B cell (primary cell): Measurements from ENCODE around the gene GDPD2. TPM values are rescaled to one million over a fixed set of nuclear protein-coding genes. Genes with fewer than 3 reads are reported as not detected.
A peak's percentile ranks its signal among the peaks of the same experiment; 100 is the strongest.

Experiments used
- ATAC-seq: fragments of 200-7000 bp; cut with Tn5 transposase; one replicate; pipeline ENCODE4 v1.10.0; 2021; ENCODE audit warnings: low read depth, mild to moderate bottlenecking, moderate number of reproducible peaks, moderate library complexity
- CTCF ChIA-PET: fragments of 350-600 bp; sonication (Branson Sonifier 250); formaldehyde crosslinking; loops from one replicate; lab custom pipeline; 2021; ENCODE audit warnings: antibody characterized with exemption, inconsistent platforms; lab: Charles Lee
- POLR2A ChIA-PET: fragments of 350-600 bp; sonication (Branson Sonifier 250); formaldehyde crosslinking; loops from one replicate; lab custom pipeline; 2021; ENCODE audit warnings: antibody characterized with exemption; lab: Charles Lee
- DNase-seq: peaks from one replicate; pipeline ENCODE4 v3.0.0; 2013
- H2AFZ ChIP-seq: 2 replicates; pipeline ENCODE4 v1.6.1; 2012; ENCODE audit warnings: mild to moderate bottlenecking, low read depth, low read length; ENCODE audit not compliant: insufficient read depth, poor library complexity, severe bottlenecking
- H3K27ac ChIP-seq, 2 donors: 1 replicate in 1 of 2; 2 replicates in 1 of 2; pipeline ENCODE4 v1.5.1; 2012 to 2013; ENCODE audit warnings: low read length in 2 of 2, mild to moderate bottlenecking in 2 of 2, moderate library complexity in 1 of 2
- H3K27me3 ChIP-seq, 4 experiments: fragments of 200-600 bp in 1 of 4; sonication (generic) in 1 of 4; replicated peaks in 1 of 4; 1 replicate in 2 of 4; 2 replicates in 2 of 4; pipeline versions ENCODE4 v1.6.1 to v1.7.0; 2013 to 2016; ENCODE audit warnings: low read length in 3 of 4, mild to moderate bottlenecking in 2 of 4, mixed read lengths in 1 of 4, moderate library complexity in 1 of 4; ENCODE audit not compliant: insufficient read depth in 4 of 4, control insufficient read depth in 3 of 4; ENCODE audit errors: control extremely low read depth in 1 of 4
- H3K36me3 ChIP-seq, 2 experiments: replicated peaks in 1 of 2; 1 replicate in 1 of 2; 2 replicates in 1 of 2; pipeline versions ENCODE4 v1.6.1 to v1.7.1; 2013; ENCODE audit warnings: low read length in 1 of 2; ENCODE audit not compliant: insufficient read depth in 2 of 2, control insufficient read depth in 1 of 2; ENCODE audit errors: control extremely low read depth in 1 of 2, extremely low read depth in 1 of 2
- H3K4me1 ChIP-seq, 2 donors: fragments of 200-600 bp in 1 of 2; sonication (generic) in 1 of 2; 1 replicate in 1 of 2; 2 replicates in 1 of 2; pipeline versions ENCODE4 v1.5.1 to v1.6.1; 2013 to 2017; ENCODE audit warnings: low read length in 2 of 2; ENCODE audit not compliant: control insufficient read depth in 2 of 2, insufficient read depth in 2 of 2
- H3K4me2 ChIP-seq: replicated peaks from 2 replicates; pipeline ENCODE3; 2012; ENCODE audit warnings: mild to moderate bottlenecking, low read depth, low read length; ENCODE audit not compliant: poor library complexity, severe bottlenecking
- H3K4me3 ChIP-seq, 5 experiments: fragments of 200-600 bp in 1 of 5; sonication (generic) in 1 of 5; 1 replicate in 3 of 5; 2 replicates in 2 of 5; pipeline versions ENCODE4 v1.5.1 to v1.7.0; 2011 to 2016; ENCODE audit warnings: low read length in 4 of 5, mild to moderate bottlenecking in 4 of 5, low read depth in 2 of 5, control low read depth in 1 of 5, moderate library complexity in 1 of 5; ENCODE audit not compliant: insufficient read depth in 1 of 5; ENCODE audit errors: control extremely low read depth in 1 of 5, extremely low read depth in 1 of 5
- H3K79me2 ChIP-seq: fragments of 200-600 bp; sonication (generic); one replicate; pipeline ENCODE4 v1.6.0; 2016; ENCODE audit warnings: low read length; ENCODE audit not compliant: control insufficient read depth, insufficient read depth
- H3K9ac ChIP-seq: fragments of 200-600 bp; sonication (generic); 2 replicates; pipeline ENCODE4 v1.6.1; 2017; ENCODE audit warnings: mild to moderate bottlenecking, low read length, moderate library complexity
- H3K9me3 ChIP-seq, 3 donors: one replicate each; pipeline versions ENCODE4 v1.6.1 to v1.7.1; 2013; ENCODE audit warnings: low read length in 2 of 3; ENCODE audit not compliant: control insufficient read depth in 2 of 3, insufficient read depth in 1 of 3; ENCODE audit errors: control extremely low read depth in 1 of 3
- H4K20me1 ChIP-seq: 2 replicates; pipeline ENCODE4 v1.6.0; 2012; ENCODE audit warnings: mild to moderate bottlenecking, low read length; ENCODE audit not compliant: insufficient read depth, control insufficient read depth, poor library complexity, severe bottlenecking
- H3K27ac Mint-ChIP-seq: one replicate; pipeline ENCODE4 v1.8.0; 2021; ENCODE audit warnings: mixed read lengths
- H3K27me3 Mint-ChIP-seq: one replicate; pipeline ENCODE4 v1.8.0; 2021; ENCODE audit warnings: mixed read lengths
- H3K4me1 Mint-ChIP-seq: one replicate; pipeline ENCODE4 v1.8.0; 2021; ENCODE audit warnings: mixed read lengths
- H3K4me3 Mint-ChIP-seq: one replicate; pipeline ENCODE4 v1.8.0; 2021; ENCODE audit warnings: mixed read lengths
- H3K9me3 Mint-ChIP-seq: one replicate; pipeline ENCODE4 v1.8.0; 2022; ENCODE audit warnings: mixed read lengths; ENCODE audit not compliant: insufficient read depth
- EZH2 ChIP-seq: IDR thresholded peaks from 2 replicates; pipeline ENCODE4 v1.6.1; 2012; ENCODE audit warnings: borderline replicate concordance, low read depth, mild to moderate bottlenecking, moderate library complexity, low read length; ENCODE audit not compliant: insufficient read depth, poor library complexity, severe bottlenecking
- WGBS: methylation state at CpG from one replicate; pipeline ENCODE4 v1.1.5; 2013; ENCODE audit warnings: missing lambda C conversion rate; ENCODE audit not compliant: insufficient coverage; 5-methylcytosine and 5-hydroxymethylcytosine counted together
- intact Hi-C: fragments of 100-400 bp; cut with micrococcal nuclease; formaldehyde crosslinking; loops from one replicate; pipeline ENCODE4 v1.10.0; 2022
- polyA plus RNA-seq: library from polyadenylated mRNA; depleted of rRNA; stranded (reverse); fragments of >200 nt; gene quantifications from 2 replicates; pipeline ENCODE4 v1.2.3, GENCODE V29; 2012
- total RNA-seq, 2 donors: library from RNA; stranded (reverse); fragments of 120-200 nt in 1 of 2; gene quantifications; 1 replicate in 1 of 2; 2 replicates in 1 of 2; pipeline versions ENCODE4 v1.2.3 to v1.2.4, GENCODE V29; 2013 to 2022
- TF ChIP-seq, protein P1 (sequence below): fragments of 200-600 bp; IDR thresholded peaks from one replicate; pipeline ENCODE4 v1.8.0; 2022; ENCODE audit warnings: antibody characterized with exemption, mild to moderate bottlenecking

The GDPD2 gene
- total and polyA plus RNA-seq, 2 donors (not counting 1 experiment from before 2014, with no cell fraction given): not detected

- Mint-ChIP-seq H3K4me3 (peak overlapping the region; percentile 83), H3K27me3 (no peaks in the 10 kb centered on the region), H3K9me3 (no peaks in the 10 kb centered on the region), H3K4me1 (peaks cover 40% of the 10 kb centered on the region), H3K27ac (peak overlapping the region; percentile 37)
- Histone ChIP-seq H3K36me3 (no peaks in the 10 kb centered on the region), H4K20me1 (no peaks in the 10 kb centered on the region), H3K4me3 (peak overlapping the region in 1 of 5 experiments; percentile 54), H3K4me1 (peaks cover 27 to 36% of the 10 kb centered on the region in 2 donors), H3K79me2 (no peaks in the 10 kb centered on the region), H2AFZ (peak overlapping the region; percentile 89), H3K27me3 (no peaks in the 10 kb centered on the region), H3K9ac (no peak overlapping the region), H3K9me3 (no peaks in the 10 kb centered on the region), H3K27ac (no peak overlapping the region), H3K4me2 (peak overlapping the region; percentile 84)
- WGBS: 30% methylated on average over 2 of the region's 2 CpGs
- ATAC-seq (no peak), DNase-seq (no peak)
- intact Hi-C loops: loop anchor here (5.0 to 10.0 kb wide), 2 partner anchors 609 to 741 kb away; partner anchors contain the start of gene SNX12
- ChIA-PET CTCF (interaction anchor here (1.0 kb wide), 1 partner anchor 19 kb away, joined by 4 read pairs; no protein-coding TSS in a partner anchor), POLR2A (interaction anchor here (1.3 kb wide), 1 partner anchor 22 kb away, joined by 3 read pairs; no protein-coding TSS in a partner anchor)
- TF ChIP-seq, protein P1, sequence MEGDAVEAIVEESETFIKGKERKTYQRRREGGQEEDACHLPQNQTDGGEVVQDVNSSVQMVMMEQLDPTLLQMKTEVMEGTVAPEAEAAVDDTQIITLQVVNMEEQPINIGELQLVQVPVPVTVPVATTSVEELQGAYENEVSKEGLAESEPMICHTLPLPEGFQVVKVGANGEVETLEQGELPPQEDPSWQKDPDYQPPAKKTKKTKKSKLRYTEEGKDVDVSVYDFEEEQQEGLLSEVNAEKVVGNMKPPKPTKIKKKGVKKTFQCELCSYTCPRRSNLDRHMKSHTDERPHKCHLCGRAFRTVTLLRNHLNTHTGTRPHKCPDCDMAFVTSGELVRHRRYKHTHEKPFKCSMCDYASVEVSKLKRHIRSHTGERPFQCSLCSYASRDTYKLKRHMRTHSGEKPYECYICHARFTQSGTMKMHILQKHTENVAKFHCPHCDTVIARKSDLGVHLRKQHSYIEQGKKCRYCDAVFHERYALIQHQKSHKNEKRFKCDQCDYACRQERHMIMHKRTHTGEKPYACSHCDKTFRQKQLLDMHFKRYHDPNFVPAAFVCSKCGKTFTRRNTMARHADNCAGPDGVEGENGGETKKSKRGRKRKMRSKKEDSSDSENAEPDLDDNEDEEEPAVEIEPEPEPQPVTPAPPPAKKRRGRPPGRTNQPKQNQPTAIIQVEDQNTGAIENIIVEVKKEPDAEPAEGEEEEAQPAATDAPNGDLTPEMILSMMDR: no peak
- no peak for TF ChIP-seq EZH2
These were observed 33.1 kb downstream of the GDPD2 start for GRCh38 chrX:70456256-70456655.

DNA sequence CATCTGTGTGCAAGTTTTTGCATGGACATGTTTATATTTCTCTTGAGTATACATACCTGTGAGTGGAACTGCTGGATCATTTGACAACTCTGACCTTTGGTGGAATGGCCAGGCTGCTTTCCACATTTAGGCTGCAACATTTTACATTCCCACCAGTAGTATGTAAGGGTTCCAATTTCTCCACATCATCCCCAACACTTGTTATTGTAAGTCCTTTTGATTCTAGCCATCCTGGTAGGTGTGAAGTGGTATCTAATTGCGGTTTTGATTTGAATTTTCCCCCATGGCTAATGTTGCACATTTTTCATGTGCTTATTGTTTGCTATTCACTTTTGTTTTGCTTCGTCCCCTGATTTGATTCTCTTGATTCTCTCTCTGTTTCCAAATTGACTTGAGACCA is 37.9 kb downstream of the GDPD2 start:
- ATAC-seq: no peak
- no peak for DNase-seq
- H3K27me3 Mint-ChIP-seq: no peaks in the 10 kb centered on the region
- no peaks in the 10 kb centered on the region for H3K27me3 ChIP-seq
- H3K4me3 ChIP-seq: no peak overlapping the region
- no peak overlapping the region for H3K27ac ChIP-seq
- H3K9me3 ChIP-seq: no peaks in the 10 kb centered on the region
- ChIA-PET CTCF (no interaction called here), POLR2A (no interaction called here)
- no peak for TF ChIP-seq EZH2
- TF ChIP-seq, protein P1: no peak
- H2AFZ ChIP-seq: no peak overlapping the region
- no peaks in the 10 kb centered on the region for H4K20me1 ChIP-seq
- peaks cover 9% of the 10 kb centered on the region for H3K4me1 Mint-ChIP-seq
- WGBS: no CpG with 5 or more reads among the region's 2 CpGs
- no peaks in the 10 kb centered on the region for H3K9me3 Mint-ChIP-seq
- no peak overlapping the region for H3K4me3 Mint-ChIP-seq
- no peak overlapping the region for H3K27ac Mint-ChIP-seq
- intact Hi-C loops: no loop called here
- no peaks in the 10 kb centered on the region for H3K79me2 ChIP-seq
- no peak overlapping the region for H3K4me2 ChIP-seq
- no peak overlapping the region for H3K9ac ChIP-seq
- no peaks in the 10 kb centered on the region for H3K36me3 ChIP-seq
- peaks cover 5% of the 10 kb centered on the region in 2 donors for H3K4me1 ChIP-seq
